Ovary (tissue), 9 donors: ENCODE measurements around the gene AUTS2. TPM values are rescaled to one million over a fixed set of nuclear protein-coding genes. Genes with fewer than 3 reads are reported as not detected.

Experiments
- DNase-seq, 5 donors: peaks; one replicate each; pipeline ENCODE4 v3.0.0-alpha.2; 2019 to 2020
- H3K27ac ChIP-seq, 2 donors: fragments of 200-600 bp; one replicate each; pipeline versions ENCODE4 v1.5.1 to v1.8.0; 2019 to 2022
- H3K27me3 ChIP-seq: fragments of 200-600 bp; one replicate; pipeline ENCODE4 v1.8.0; 2022
- H3K36me3 ChIP-seq: fragments of 200-600 bp; sonication (generic); one replicate; pipeline ENCODE4 v1.5.1; 2019
- H3K4me1 ChIP-seq: one replicate; pipeline ENCODE4 v1.8.1; 2013; ENCODE audit warnings: mild to moderate bottlenecking, moderate library complexity; ENCODE audit not compliant: insufficient read depth
- H3K4me3 ChIP-seq: fragments of 200-600 bp; sonication (generic); one replicate; pipeline ENCODE4 v1.5.1; 2017
- H3K9me3 ChIP-seq, 2 donors: fragments of 200-600 bp in 1 of 2; sonication (generic) in 1 of 2; one replicate each; pipeline versions ENCODE4 v1.5.1 to v1.8.1; 2013 to 2019; ENCODE audit warnings: mild to moderate bottlenecking in 1 of 2, moderate library complexity in 1 of 2
- CTCF ChIP-seq, 3 donors: fragments of 450-650 bp in 2 of 3; fragments of 200-600 bp in 1 of 3; IDR thresholded peaks; one replicate each; pipeline versions ENCODE4 v1.5.1 to v1.8.0; 2016 to 2022; ENCODE audit warnings: antibody characterized with exemption in 3 of 3, mild to moderate bottlenecking in 1 of 3
- EP300 ChIP-seq: sonication (generic); formaldehyde crosslinking; IDR thresholded peaks from one replicate; pipeline ENCODE4 v1.6.1; 2017; ENCODE audit warnings: antibody characterized with exemption
- POLR2A ChIP-seq: fragments of 450-650 bp; IDR thresholded peaks from one replicate; pipeline ENCODE4 v1.6.1; 2017; ENCODE audit warnings: antibody characterized with exemption, mild to moderate bottlenecking, moderate library complexity
- WGBS, 3 donors: extraction: QIAGEN DNeasy Blood & Tissue Kit in 1 of 3; methylation state at CpG; one replicate each; pipeline versions ENCODE4 v1.1.5 to v1.1.7; 2013 to 2017; 5-methylcytosine and 5-hydroxymethylcytosine counted together
- intact Hi-C, 4 donors: fragments of 100-400 bp; cut with DNase I; formaldehyde crosslinking; loops; one replicate each; pipeline versions ENCODE4 v1.11.0 to v1.15.1; 2022 to 2023
- polyA plus RNA-seq, 2 donors: library from polyadenylated mRNA; stranded (reverse); fragments of 200-250 nt in 1 of 2; fragments of 350-450 nt in 1 of 2; fragmentation: Illumina TruSeq in 1 of 2; extraction: RNeasy Lipid Tissue Mini Kit (QIAGEN cat#74804) in 1 of 2; gene quantifications; one replicate each; pipeline ENCODE4 v1.2.3, GENCODE V29; 2013 to 2014
- total RNA-seq, 7 donors: library from RNA; depleted of rRNA in 2 of 7; stranded (reverse); fragments of >200 nt in 2 of 7; fragmentation: NEBNext Ultra II Directional in 3 of 7; extraction: Animal tissue kit (Norgen Biotek cat#: 25700) in 3 of 7; gene quantifications; one replicate each; pipeline versions ENCODE4 v1.1.0 to v1.2.4, GENCODE V29; 2016 to 2023
- donor health status: DM: no; HTN: no; CAD: no; lungs with moderate emphysema.
- donor health status: DM: no; HTN: no; CAD: no.
- donor health status: Bipolar disorder and iron deficiency.
- donor health status: DM: yes; HTN: yes; CAD: no.
- donor health status: DM: no; HTN: no; CAD: no.
- donor health status: DM: yes; HTN: yes; CAD: no.

AUTS2 gene
- total and polyA plus RNA-seq, 9 donors = 18.3 to 60.9 (median 44.9) TPM

GRCh38 chr7:70408477-70408876 lies 810.2 kb downstream of the AUTS2 start:
- no peak for DNase-seq
- TF ChIP-seq CTCF (IDR thresholded peaks at IDR 0.05) (no peak), EP300 (no peak), POLR2A (no peak)
- Histone ChIP-seq H3K9me3 (no peaks in the 10 kb centered on the region), H3K27ac (no peak overlapping the region), H3K4me3 (no peak overlapping the region), H3K4me1 (no peaks in the 10 kb centered on the region), H3K36me3 (no peaks in the 10 kb centered on the region), H3K27me3 (no peaks in the 10 kb centered on the region)
- WGBS, 3 donors = 90 to 96% (median 91%) methylated on average over 2 of the region's 2 CpGs
- intact Hi-C loops = no loop called here

GRCh38 chr7:70408891-70409290 lies 810.6 kb downstream of the AUTS2 start:
- Histone ChIP-seq H3K9me3 (no peaks in the 10 kb centered on the region), H3K4me1 (no peaks in the 10 kb centered on the region), H3K27me3 (no peaks in the 10 kb centered on the region), H3K4me3 (no peak overlapping the region), H3K27ac (no peak overlapping the region), H3K36me3 (no peaks in the 10 kb centered on the region)
- TF ChIP-seq POLR2A = no peak
- no peak for TF ChIP-seq EP300
- TF ChIP-seq CTCF (IDR thresholded peaks at IDR 0.05) = no peak
- DNase-seq = no peak
- 97 to 98% (median 97%) methylated on average over 3 of the region's 3 CpGs for WGBS, 3 donors
- intact Hi-C loops = no loop called here

- Histone ChIP-seq H3K36me3 (no peaks in the 10 kb centered on the region), H3K4me3 (no peak overlapping the region), H3K27me3 (no peaks in the 10 kb centered on the region), H3K27ac (no peak overlapping the region), H3K9me3 (no peaks in the 10 kb centered on the region), H3K4me1 (no peaks in the 10 kb centered on the region)
- WGBS, 3 donors = 97 to 98% (median 98%) methylated on average over 8 of the region's 8 CpGs
- no peak for DNase-seq
- intact Hi-C loops = no loop called here
- TF ChIP-seq EP300 = no peak
- TF ChIP-seq CTCF (IDR thresholded peaks at IDR 0.05) = no peak
- no peak for TF ChIP-seq POLR2A
Measured at GRCh38 chr7:70410134-70410750, 812.0 kb downstream of the AUTS2 start.

- no peaks in the 10 kb centered on the region for H3K27me3 ChIP-seq
- intact Hi-C loops = no loop called here
Measured at GRCh38 chr7:70414368-70414767, 816.1 kb downstream of the AUTS2 start.

More at GRCh38 chr7:70414368-70414767, 816.1 kb downstream of the AUTS2 start:
- Histone ChIP-seq H3K27ac (no peak overlapping the region), H3K9me3 (no peaks in the 10 kb centered on the region), H3K4me1 (no peaks in the 10 kb centered on the region), H3K36me3 (no peaks in the 10 kb centered on the region), H3K4me3 (no peak overlapping the region)
- 94 to 96% (median 95%) methylated on average over 6 of the region's 6 CpGs for WGBS, 3 donors
- no peak for TF ChIP-seq CTCF (IDR thresholded peaks at IDR 0.05)
- TF ChIP-seq POLR2A = no peak
- no peak for TF ChIP-seq EP300
- DNase-seq = no peak
